Hepatocyte (in vitro differentiated cells): ENCODE data around the gene FRMPD1.

Source experiments
- EZH2phosphoT487 ChIP-seq: fragments of 200-600 bp; sonication (generic); IDR thresholded peaks from one replicate; pipeline ENCODE4 v1.6.1; 2018; ENCODE audit warnings: antibody characterized with exemption, mild to moderate bottlenecking, low read depth, moderate library complexity; ENCODE audit not compliant: unreplicated experiment, severe bottlenecking
- TF ChIP-seq, protein P1 (sequence below): fragments of 200-600 bp; sonication (generic); IDR thresholded peaks from 2 replicates; pipeline ENCODE4 v1.5.1; 2016; ENCODE audit warnings: antibody characterized with exemption, mild to moderate bottlenecking; ENCODE audit not compliant: poor library complexity

DNA sequence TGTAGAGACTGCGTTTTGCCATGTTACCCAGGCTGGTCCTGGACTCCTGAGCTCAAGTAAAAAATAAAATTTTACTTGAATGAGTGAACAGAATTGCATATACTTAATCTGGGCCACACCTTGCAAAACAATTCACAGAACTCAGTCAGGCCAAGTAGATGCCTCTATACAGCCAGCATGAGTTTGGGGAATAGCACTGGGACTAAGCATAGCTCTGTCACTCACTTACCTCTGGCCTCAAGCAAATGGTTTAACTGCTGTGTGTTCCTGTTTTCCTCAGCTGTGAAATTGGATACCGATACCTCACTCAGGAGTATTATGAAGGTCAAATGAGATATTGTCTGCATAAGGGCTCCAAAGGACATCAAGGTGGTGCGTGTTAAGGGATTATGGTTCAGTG is 10.9 kb upstream of the FRMPD1 start:
- TF ChIP-seq, protein P1, sequence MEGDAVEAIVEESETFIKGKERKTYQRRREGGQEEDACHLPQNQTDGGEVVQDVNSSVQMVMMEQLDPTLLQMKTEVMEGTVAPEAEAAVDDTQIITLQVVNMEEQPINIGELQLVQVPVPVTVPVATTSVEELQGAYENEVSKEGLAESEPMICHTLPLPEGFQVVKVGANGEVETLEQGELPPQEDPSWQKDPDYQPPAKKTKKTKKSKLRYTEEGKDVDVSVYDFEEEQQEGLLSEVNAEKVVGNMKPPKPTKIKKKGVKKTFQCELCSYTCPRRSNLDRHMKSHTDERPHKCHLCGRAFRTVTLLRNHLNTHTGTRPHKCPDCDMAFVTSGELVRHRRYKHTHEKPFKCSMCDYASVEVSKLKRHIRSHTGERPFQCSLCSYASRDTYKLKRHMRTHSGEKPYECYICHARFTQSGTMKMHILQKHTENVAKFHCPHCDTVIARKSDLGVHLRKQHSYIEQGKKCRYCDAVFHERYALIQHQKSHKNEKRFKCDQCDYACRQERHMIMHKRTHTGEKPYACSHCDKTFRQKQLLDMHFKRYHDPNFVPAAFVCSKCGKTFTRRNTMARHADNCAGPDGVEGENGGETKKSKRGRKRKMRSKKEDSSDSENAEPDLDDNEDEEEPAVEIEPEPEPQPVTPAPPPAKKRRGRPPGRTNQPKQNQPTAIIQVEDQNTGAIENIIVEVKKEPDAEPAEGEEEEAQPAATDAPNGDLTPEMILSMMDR: no peak
- no peak for TF ChIP-seq EZH2phosphoT487
